Thyroid gland (tissue), 4 donors: ENCODE measurements around the gene EHMT1. TPM values are rescaled to one million over a fixed set of nuclear protein-coding genes. Genes with fewer than 3 reads are reported as not detected.
"Not testable (repeated sequence)": the region's sequence is repeated elsewhere in the genome, so short reads cannot be mapped to it uniquely, and the experiment has no call there.

Experiments
- DNase-seq, 2 donors: peaks; one replicate each; pipeline ENCODE4 v3.0.0-alpha.2; 2019
- H3K27ac ChIP-seq, 3 donors: fragments of 200-600 bp; sonication (generic); 1 replicate in 2 of 3; 2 replicates in 1 of 3; pipeline ENCODE4 v1.5.1; 2016 to 2019; ENCODE audit warnings: mild to moderate bottlenecking in 1 of 3, moderate library complexity in 1 of 3
- H3K27me3 ChIP-seq: fragments of 200-600 bp; sonication (generic); one replicate; pipeline ENCODE4 v1.5.1; 2019
- H3K36me3 ChIP-seq, 2 donors: fragments of 200-600 bp; sonication (generic); one replicate each; pipeline ENCODE4 v1.5.1; 2016 to 2019
- H3K4me1 ChIP-seq, 2 donors: fragments of 200-600 bp; sonication (generic); one replicate each; pipeline ENCODE4 v1.5.1; 2017 to 2019
- H3K4me3 ChIP-seq, 3 donors: fragments of 200-600 bp; sonication (generic); replicated peaks in 1 of 3; 1 replicate in 2 of 3; 2 replicates in 1 of 3; pipeline ENCODE4 v1.5.1; 2016; ENCODE audit warnings: mild to moderate bottlenecking in 1 of 3
- H3K9me3 ChIP-seq: fragments of 200-600 bp; sonication (generic); one replicate; pipeline ENCODE4 v1.5.1; 2017
- POLR2A ChIP-seq, 2 donors: fragments of 450-650 bp; IDR thresholded peaks; one replicate each; pipeline ENCODE4 v1.6.1; 2017; ENCODE audit warnings: antibody characterized with exemption in 2 of 2, mild to moderate bottlenecking in 2 of 2, moderate library complexity in 1 of 2
- WGBS, 2 donors: methylation state at CpG; one replicate each; pipeline ENCODE4 v1.1.5; 2017; 5-methylcytosine and 5-hydroxymethylcytosine counted together
- intact Hi-C: fragments of 100-400 bp; cut with DNase I; formaldehyde crosslinking; loops from one replicate; pipeline ENCODE4 v1.15.1; 2023
- total RNA-seq, 4 donors: library from RNA; depleted of rRNA; stranded (reverse); fragments of >200 nt; gene quantifications; one replicate each; pipeline ENCODE4 v1.2.3, GENCODE V29; 2016
- TF ChIP-seq, protein P1 (sequence below), 6 experiments: fragments of 200-600 bp in 3 of 6; fragments of 450-650 bp in 3 of 6; sonication (generic) in 3 of 6; IDR thresholded peaks; one replicate each; pipeline ENCODE4 v1.5.1; 2016 to 2019; ENCODE audit warnings: antibody characterized with exemption in 6 of 6, mild to moderate bottlenecking in 2 of 6, inconsistent platforms in 1 of 6, moderate library complexity in 1 of 6

The EHMT1 gene
- total RNA-seq, 4 donors from 2014 or later: 56.8 to 99.5 (median 94.4) TPM

- H3K27me3 ChIP-seq: peaks cover 3% of the 10 kb centered on the region
- H3K9me3 ChIP-seq: no peaks in the 10 kb centered on the region
- 80 to 87% methylated on average over 13 to 14 of the region's 14 CpGs for WGBS, 2 donors
- peaks cover 3 to 6% of the 10 kb centered on the region in 2 donors for H3K4me1 ChIP-seq
- DNase-seq: no peak
- H3K4me3 ChIP-seq: no peak overlapping the region
- intact Hi-C loops: no loop called here
- no peak overlapping the region for H3K27ac ChIP-seq
- TF ChIP-seq, protein P1, sequence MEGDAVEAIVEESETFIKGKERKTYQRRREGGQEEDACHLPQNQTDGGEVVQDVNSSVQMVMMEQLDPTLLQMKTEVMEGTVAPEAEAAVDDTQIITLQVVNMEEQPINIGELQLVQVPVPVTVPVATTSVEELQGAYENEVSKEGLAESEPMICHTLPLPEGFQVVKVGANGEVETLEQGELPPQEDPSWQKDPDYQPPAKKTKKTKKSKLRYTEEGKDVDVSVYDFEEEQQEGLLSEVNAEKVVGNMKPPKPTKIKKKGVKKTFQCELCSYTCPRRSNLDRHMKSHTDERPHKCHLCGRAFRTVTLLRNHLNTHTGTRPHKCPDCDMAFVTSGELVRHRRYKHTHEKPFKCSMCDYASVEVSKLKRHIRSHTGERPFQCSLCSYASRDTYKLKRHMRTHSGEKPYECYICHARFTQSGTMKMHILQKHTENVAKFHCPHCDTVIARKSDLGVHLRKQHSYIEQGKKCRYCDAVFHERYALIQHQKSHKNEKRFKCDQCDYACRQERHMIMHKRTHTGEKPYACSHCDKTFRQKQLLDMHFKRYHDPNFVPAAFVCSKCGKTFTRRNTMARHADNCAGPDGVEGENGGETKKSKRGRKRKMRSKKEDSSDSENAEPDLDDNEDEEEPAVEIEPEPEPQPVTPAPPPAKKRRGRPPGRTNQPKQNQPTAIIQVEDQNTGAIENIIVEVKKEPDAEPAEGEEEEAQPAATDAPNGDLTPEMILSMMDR (IDR thresholded peaks at IDR 0.05): no peak
- no peak for TF ChIP-seq POLR2A (IDR thresholded peaks at IDR 0.05)
- no peaks in the 10 kb centered on the region for H3K36me3 ChIP-seq
Observed at GRCh38 chr9:137875354-137875753, 256.5 kb downstream of the EHMT1 start.

DNA sequence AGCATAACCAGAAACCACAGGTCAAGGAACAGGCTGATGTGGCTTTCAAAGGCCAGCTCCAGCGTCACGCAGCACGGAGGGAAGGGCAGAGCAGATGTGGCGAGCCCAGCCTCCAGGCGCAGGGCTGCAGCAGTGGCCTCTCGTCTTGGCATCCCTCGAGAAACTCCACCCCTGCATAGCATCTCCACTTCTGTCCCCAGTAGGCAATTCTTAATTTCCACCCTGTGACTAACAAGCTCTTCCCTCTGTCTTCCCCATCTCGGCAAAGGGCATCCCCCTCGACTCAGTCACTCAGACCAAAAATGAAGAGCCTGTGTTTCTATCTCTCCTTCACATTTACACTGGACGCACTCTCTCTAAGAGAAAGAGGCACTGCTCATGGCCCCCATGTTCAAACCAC lies 257.0 kb downstream of the EHMT1 start:
- H3K27ac ChIP-seq: no peak overlapping the region
- H3K36me3 ChIP-seq: no peaks in the 10 kb centered on the region
- H3K27me3 ChIP-seq: peaks cover 3% of the 10 kb centered on the region
- DNase-seq: no peak
- peaks cover 3 to 6% of the 10 kb centered on the region in 2 donors for H3K4me1 ChIP-seq
- TF ChIP-seq, protein P1 (IDR thresholded peaks at IDR 0.05): no peak
- TF ChIP-seq POLR2A (IDR thresholded peaks at IDR 0.05): no peak
- WGBS, 2 donors: 87 to 89% methylated on average over 8 to 10 of the region's 10 CpGs
- no peaks in the 10 kb centered on the region for H3K9me3 ChIP-seq
- H3K4me3 ChIP-seq: no peak overlapping the region
- intact Hi-C loops: no loop called here

DNA sequence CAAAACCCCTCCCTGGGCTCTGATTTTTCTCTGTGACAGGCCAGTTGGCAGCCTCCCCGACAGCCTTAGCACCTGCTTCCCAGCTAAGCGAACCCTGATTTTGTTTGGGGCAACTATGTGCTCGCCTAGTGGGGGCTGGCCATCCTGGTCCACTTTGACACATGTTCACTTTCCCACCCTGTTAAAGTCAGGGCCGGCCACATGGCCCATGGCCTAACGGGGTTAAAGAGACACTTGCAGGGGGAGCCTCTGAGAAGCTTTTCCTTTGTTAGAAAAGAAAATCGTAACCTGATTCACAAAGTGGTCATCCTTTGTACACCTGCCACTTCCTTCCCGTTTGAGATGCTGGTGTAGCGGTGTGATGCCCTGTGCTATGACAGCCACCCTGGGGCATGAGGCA lies 257.5 kb downstream of the EHMT1 start:
- Histone ChIP-seq H3K4me3 (no peak overlapping the region), H3K9me3 (no peaks in the 10 kb centered on the region), H3K27ac (no peak overlapping the region), H3K36me3 (no peaks in the 10 kb centered on the region), H3K4me1 (peaks cover 3 to 6% of the 10 kb centered on the region in 2 donors), H3K27me3 (peaks cover 3% of the 10 kb centered on the region)
- intact Hi-C loops: no loop called here
- TF ChIP-seq POLR2A (IDR thresholded peaks at IDR 0.05): no peak
- TF ChIP-seq, protein P1 (IDR thresholded peaks at IDR 0.05): no peak
- WGBS, 2 donors: 79 to 81% methylated on average over 8 of the region's 8 CpGs
- DNase-seq: no peak

GRCh38 chr9:137876781-137877386 lies 258.1 kb downstream of the EHMT1 start:
- DNase-seq: no peak
- Histone ChIP-seq H3K4me3 (no peak overlapping the region), H3K36me3 (no peaks in the 10 kb centered on the region), H3K27ac (no peak overlapping the region), H3K9me3 (no peaks in the 10 kb centered on the region), H3K4me1 (peaks cover 3 to 6% of the 10 kb centered on the region in 2 donors), H3K27me3 (peaks cover 3% of the 10 kb centered on the region)
- no peak for TF ChIP-seq POLR2A (IDR thresholded peaks at IDR 0.05)
- TF ChIP-seq, protein P1 (IDR thresholded peaks at IDR 0.05): no peak
- 81 to 90% methylated on average over 17 to 22 of the region's 47 CpGs for WGBS, 2 donors
- intact Hi-C loops: no loop called here

DNA sequence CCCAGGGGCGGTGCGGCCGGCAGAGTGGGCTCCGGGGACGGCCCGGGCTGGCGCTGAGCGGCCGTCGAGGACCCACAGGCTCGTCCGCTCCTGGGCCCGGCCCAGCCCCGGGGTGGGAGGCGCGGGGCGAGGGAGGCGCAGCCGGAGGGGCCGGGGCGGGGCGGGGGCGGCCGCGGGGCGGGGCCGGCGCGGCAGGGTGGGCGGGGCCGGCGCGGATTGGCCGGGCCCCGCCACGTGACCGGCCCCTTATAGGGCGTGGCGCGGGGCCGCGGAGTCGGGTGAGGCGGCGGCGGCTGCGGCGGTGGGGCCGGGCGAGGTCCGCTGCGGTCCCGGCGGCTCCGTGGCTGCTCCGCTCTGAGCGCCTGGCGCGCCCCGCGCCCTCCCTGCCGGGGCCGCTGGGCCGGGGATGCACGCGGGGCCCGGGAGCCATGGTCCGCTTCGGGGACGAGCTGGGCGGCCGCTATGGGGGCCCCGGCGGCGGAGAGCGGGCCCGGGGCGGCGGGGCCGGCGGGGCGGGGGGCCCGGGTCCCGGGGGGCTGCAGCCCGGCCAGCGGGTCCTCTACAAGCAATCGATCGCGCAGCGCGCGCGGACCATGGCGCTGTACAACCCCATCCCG lies 258.8 kb downstream of the EHMT1 start, which contains the start of gene CACNA1B:
CACNA1B (plus strand) TSS at position 277 of the 617 bp plus-strand sequence; CDS start at position 429, 152 bp downstream.
- H3K4me1 ChIP-seq, DNase-seq, H3K36me3 ChIP-seq, H3K9me3 ChIP-seq, H3K27me3 ChIP-seq, intact Hi-C loops, H3K27ac ChIP-seq: not testable (repeated sequence)
- H3K4me3 ChIP-seq: peak within 1 kb of the TSS in 1 of 3 donors; percentile 18
- WGBS, 2 donors: no CpG with 5 or more reads among the region's 95 CpGs
